ENCODE results near the gene TWIST2.

- TF ChIP-seq CTCF (conservative IDR thresholded peaks at IDR 0.05; ENCODE audit: low read depth, low read length) (no peak), EZH2 (IDR thresholded peaks at IDR 0.05; ENCODE audit: borderline replicate concordance, low read depth, low read length, poor library complexity, severe bottlenecking) (no peak)
Measured at GRCh38 chr2:238887616-238888015, 39.7 kb downstream of the TWIST2 start.
